NCI-H69 (cell line): ENCODE data around the gene GNA15.
"Not testable (repeated sequence)": the region's sequence is repeated elsewhere in the genome, so short reads cannot be mapped to it uniquely, and the experiment has no call there.

Source experiments
- DNase-seq: peaks from one replicate; lab custom pipeline; 2025; lab: John Stamatoyannopoulos, UW

Gene GNA15

GRCh38 chr19:3149526-3150505 is 14.0 kb downstream of the GNA15 start:
- DNase-seq = no peak

GRCh38 chr19:3150739-3151329 is 15.0 kb downstream of the GNA15 start:
- DNase-seq = no peak

- DNase-seq = no peak
Observed at GRCh38 chr19:3151563-3152418, 16.0 kb downstream of the GNA15 start.

- no peak for DNase-seq
Observed at GRCh38 chr19:3152419-3152780, 16.6 kb downstream of the GNA15 start.

GRCh38 chr19:3153286-3154230 is 17.7 kb downstream of the GNA15 start:
- DNase-seq = no peak

- DNase-seq = not testable (repeated sequence)
Observed at GRCh38 chr19:3154447-3154846, 18.6 kb downstream of the GNA15 start.

GRCh38 chr19:3154957-3155736 is 19.3 kb downstream of the GNA15 start:
- peak; percentile 86 for DNase-seq

GRCh38 chr19:3157096-3157845 is 21.4 kb downstream of the GNA15 start:
- DNase-seq = no peak

- no peak for DNase-seq
Observed at GRCh38 chr19:3159565-3159964, 23.7 kb downstream of the GNA15 start.

GRCh38 chr19:3160219-3160618 is 24.4 kb downstream of the GNA15 start:
- no peak for DNase-seq

- no peak for DNase-seq
Observed at GRCh38 chr19:3161453-3161852, 25.6 kb downstream of the GNA15 start.

- peak; percentile 43 for DNase-seq
Observed at GRCh38 chr19:3162418-3163229, 26.8 kb downstream of the GNA15 start.

- peak; percentile 86 for DNase-seq
Observed at GRCh38 chr19:3163230-3163886, 27.5 kb downstream of the GNA15 start.

- DNase-seq = no peak
Observed at GRCh38 chr19:3163943-3164342, 28.1 kb downstream of the GNA15 start.

- no peak for DNase-seq
Observed at GRCh38 chr19:3167533-3168272, 31.9 kb downstream of the GNA15 start.

- no peak for DNase-seq
Observed at GRCh38 chr19:3171894-3172672, 36.2 kb downstream of the GNA15 start.

- not testable (repeated sequence) for DNase-seq
Observed at GRCh38 chr19:3172673-3173000, 36.8 kb downstream of the GNA15 start.
